Activated T-helper 1 cell treated with anti-CD3 and anti-CD28 coated beads, Interleukin-12 subunit alpha, Interleukin-12 subunit beta, Interleukin-2, Interleukin-4 antibody, amounts not matched to agents 30 ng/mL and 10 ng/mL and 1 ng/mL, durations not matched to agents 14 hours and 24 hours and 36 hours (primary cell): ENCODE measurements around the gene NTRK2. TPM values are rescaled to one million over a fixed set of nuclear protein-coding genes. Genes with fewer than 3 reads are reported as not detected.
"Not testable (repeated sequence)": the region's sequence is repeated elsewhere in the genome, so short reads cannot be mapped to it uniquely, and the experiment has no call there.

Experiments
- DNase-seq: peaks from one replicate; pipeline ENCODE4 v3.0.0; 2021; ENCODE audit warnings: low spot score
- H3K27ac Mint-ChIP-seq: one replicate; pipeline ENCODE4 v1.8.0; 2021; ENCODE audit warnings: mild to moderate bottlenecking, mixed read lengths
- H3K27me3 Mint-ChIP-seq: one replicate; pipeline ENCODE4 v1.8.0; 2022; ENCODE audit warnings: mild to moderate bottlenecking, moderate library complexity, mixed read lengths; ENCODE audit not compliant: insufficient read depth
- H3K36me3 Mint-ChIP-seq: one replicate; pipeline ENCODE4 v1.8.0; 2021; ENCODE audit warnings: low read depth, mixed read lengths
- H3K4me1 Mint-ChIP-seq: one replicate; pipeline ENCODE4 v1.8.0; 2021; ENCODE audit warnings: low read depth, mixed read lengths
- H3K4me3 Mint-ChIP-seq: one replicate; pipeline ENCODE4 v1.8.0; 2021; ENCODE audit warnings: mild to moderate bottlenecking, moderate library complexity, mixed read lengths
- H3K9me3 Mint-ChIP-seq: one replicate; pipeline ENCODE4 v1.8.0; 2021; ENCODE audit warnings: mixed read lengths
- intact Hi-C: fragments of 100-400 bp; cut with micrococcal nuclease; formaldehyde crosslinking; loops from one replicate; pipeline ENCODE4 v1.15.1; 2024
- total RNA-seq: library from RNA; stranded (reverse); gene quantifications from 2 replicates; pipeline ENCODE4 v1.2.3, GENCODE V29; 2022

NTRK2 gene
- total RNA-seq, 1 donor from 2014 or later: 2.9 TPM

GRCh38 chr9:85067792-85068191 lies 398.3 kb downstream of the NTRK2 start:
- Mint-ChIP-seq H3K36me3 (no peaks in the 10 kb centered on the region), H3K27ac (no peak overlapping the region), H3K4me1 (no peaks in the 10 kb centered on the region), H3K9me3 (no peaks in the 10 kb centered on the region), H3K27me3 (no peaks in the 10 kb centered on the region), H3K4me3 (no peak overlapping the region)
- no peak for DNase-seq
- intact Hi-C loops: no loop called here

GRCh38 chr9:85069421-85069820 lies 399.9 kb downstream of the NTRK2 start:
- DNase-seq, H3K27me3 Mint-ChIP-seq, H3K4me3 Mint-ChIP-seq, intact Hi-C loops, H3K36me3 Mint-ChIP-seq, H3K9me3 Mint-ChIP-seq, H3K4me1 Mint-ChIP-seq, H3K27ac Mint-ChIP-seq: not testable (repeated sequence)
